RWPE2 (cell line): Measurements from ENCODE around the gene ZDHHC23.

Experiments used
- ATAC-seq: fragments of 200-7000 bp; cut with Tn5 transposase; 3 replicates; pipeline ENCODE4 v1.9.1; 2021; ENCODE audit warnings: low read depth
- DNase-seq: peaks from one replicate; pipeline ENCODE4 v3.0.0-alpha.2; 2020; ENCODE audit warnings: low spot score
- H3K27ac ChIP-seq: fragments of 450-650 bp; 2 replicates; pipeline ENCODE4 v1.5.1; 2017; ENCODE audit warnings: mild to moderate bottlenecking; ENCODE audit not compliant: poor library complexity, severe bottlenecking
- H3K27me3 ChIP-seq: fragments of 250-450 bp; sonication (Bioruptor Pico); 2 replicates; pipeline ENCODE4 v1.5.1; 2021; ENCODE audit warnings: mild to moderate bottlenecking, moderate library complexity; ENCODE audit not compliant: insufficient read depth, poor library complexity, severe bottlenecking
- H3K36me3 ChIP-seq: fragments of 250-450 bp; sonication (Bioruptor Pico); 2 replicates; pipeline ENCODE4 v1.5.1; 2020; ENCODE audit warnings: low read depth, mild to moderate bottlenecking, moderate library complexity
- H3K4me1 ChIP-seq: fragments of 250-450 bp; sonication (Bioruptor Pico); 2 replicates; pipeline ENCODE4 v1.5.1; 2021; ENCODE audit warnings: mild to moderate bottlenecking, moderate library complexity; ENCODE audit not compliant: insufficient read depth, poor library complexity, severe bottlenecking
- H3K4me3 ChIP-seq: fragments of 250-450 bp; sonication (Bioruptor Pico); 2 replicates; pipeline ENCODE4 v1.5.1; 2021; ENCODE audit warnings: mild to moderate bottlenecking, moderate library complexity; ENCODE audit not compliant: severe bottlenecking
- H3K9me3 ChIP-seq: fragments of 250-450 bp; sonication (Bioruptor Pico); 2 replicates; pipeline ENCODE4 v1.5.1; 2021; ENCODE audit warnings: mild to moderate bottlenecking, moderate library complexity; ENCODE audit not compliant: severe bottlenecking
- CTCF ChIP-seq: fragments of 450-650 bp; IDR thresholded peaks from one replicate; pipeline ENCODE4 v1.5.1; 2017; ENCODE audit warnings: mild to moderate bottlenecking, moderate library complexity; ENCODE audit not compliant: poor library complexity, severe bottlenecking

Gene ZDHHC23

GRCh38 chr3:113910966-113911365 lies 36.8 kb upstream of the ZDHHC23 start:
- H3K27ac ChIP-seq, result no peak overlapping the region
- DNase-seq, result no peak
- no peaks in the 10 kb centered on the region for H3K9me3 ChIP-seq
- no peak for ATAC-seq
- no peak for TF ChIP-seq CTCF
- H3K4me3 ChIP-seq, result no peak overlapping the region
- H3K36me3 ChIP-seq, result no peaks in the 10 kb centered on the region
- no peaks in the 10 kb centered on the region for H3K4me1 ChIP-seq
- H3K27me3 ChIP-seq, result no peaks in the 10 kb centered on the region

- Histone ChIP-seq H3K36me3 (no peaks in the 10 kb centered on the region), H3K27ac (no peak overlapping the region), H3K9me3 (no peaks in the 10 kb centered on the region), H3K4me3 (no peak overlapping the region), H3K27me3 (no peaks in the 10 kb centered on the region), H3K4me1 (no peaks in the 10 kb centered on the region)
- ATAC-seq, result peak; percentile 98
- DNase-seq, result no peak
- peak; percentile 85 for TF ChIP-seq CTCF
These were observed 35.1 kb upstream of the ZDHHC23 start for GRCh38 chr3:113912552-113913236.

GRCh38 chr3:113914646-113915045 lies 33.2 kb upstream of the ZDHHC23 start:
- H3K4me1 ChIP-seq, result no peaks in the 10 kb centered on the region
- H3K36me3 ChIP-seq, result no peaks in the 10 kb centered on the region
- H3K9me3 ChIP-seq, result no peaks in the 10 kb centered on the region
- ATAC-seq, result no peak
- H3K4me3 ChIP-seq, result no peak overlapping the region
- no peak for DNase-seq
- no peak for TF ChIP-seq CTCF
- no peaks in the 10 kb centered on the region for H3K27me3 ChIP-seq
- H3K27ac ChIP-seq, result no peak overlapping the region

- H3K27ac ChIP-seq, result no peak overlapping the region
- TF ChIP-seq CTCF, result no peak
These were observed 20.3 kb upstream of the ZDHHC23 start for GRCh38 chr3:113927556-113927955.

GRCh38 chr3:113946831-113947230 lies 982 bp upstream of the ZDHHC23 start:
- Histone ChIP-seq H3K9me3 (no peaks in the 10 kb centered on the region), H3K36me3 (no peaks in the 10 kb centered on the region), H3K27me3 (no peaks in the 10 kb centered on the region), H3K4me1 (peaks cover 4% of the 10 kb centered on the region), H3K27ac (no peak overlapping the region), H3K4me3 (peak overlapping the region; percentile 61)
- DNase-seq (no peak), ATAC-seq (no peak)
- TF ChIP-seq CTCF, result no peak

More at GRCh38 chr3:113927556-113927955, 20.3 kb upstream of the ZDHHC23 start:
- H3K9me3 ChIP-seq, result no peaks in the 10 kb centered on the region
- no peaks in the 10 kb centered on the region for H3K36me3 ChIP-seq
- ATAC-seq, result no peak
- DNase-seq, result no peak
- H3K4me3 ChIP-seq, result no peak overlapping the region
- H3K4me1 ChIP-seq, result no peaks in the 10 kb centered on the region
- H3K27me3 ChIP-seq, result no peaks in the 10 kb centered on the region
